A549 (cell line): Measurements from ENCODE around the gene SPIB. TPM values are rescaled to one million over a fixed set of nuclear protein-coding genes. Genes with fewer than 3 reads are reported as not detected.

Experiments used
- ATAC-seq, 2 experiments: fragments of 200-7000 bp in 1 of 2; fragments of >200 bp in 1 of 2; cut with Nextera tagmentation in 1 of 2; cut with Tn5 transposase in 1 of 2; 3 replicates each; pipeline versions ENCODE4 v1.8.0 to v1.9.1; 2018 to 2020; ENCODE audit warnings: mild to moderate bottlenecking in 1 of 2, moderate library complexity in 1 of 2
- CTCF ChIA-PET: fragments of 300-600 bp; sonication (Branson Sonifier 250); formaldehyde crosslinking; extraction: SDS; loops from one replicate; lab custom pipeline; 2021; ENCODE audit warnings: antibody characterized with exemption, inconsistent platforms; lab: Yijun Ruan, JAX
- POLR2A ChIA-PET: fragments of 350-600 bp; formaldehyde crosslinking; extraction: SDS; loops from one replicate; lab custom pipeline; 2021; ENCODE audit warnings: antibody characterized with exemption, inconsistent platforms; lab: Yijun Ruan, JAX
- DNase-seq, 2 experiments: peaks; one replicate each; pipeline versions ENCODE4 v3.0.0 to v3.0.0-alpha.2; 2011 to 2016; ENCODE audit warnings: low read depth in 1 of 2, low spot score in 1 of 2
- FAIRE-seq: peaks from 2 replicates; lab custom pipeline; 2011; peaks lifted over from hg19 to GRCh38; lab: Jason Lieb, UNC
- H3K27ac ChIP-seq, 2 experiments: fragments of >200 bp; sonication (Bioruptor Twin); formaldehyde crosslinking; 3 replicates each; pipeline ENCODE4 v1.5.1; 2016 to 2017
- H3K4me1 ChIP-seq: fragments of >200 bp; sonication (Bioruptor Twin); formaldehyde crosslinking; 3 replicates; pipeline ENCODE4 v1.6.1; 2016
- H3K4me2 ChIP-seq: fragments of >200 bp; sonication (Bioruptor Twin); formaldehyde crosslinking; 3 replicates; pipeline ENCODE4 v1.6.1; 2016
- H3K4me3 ChIP-seq: fragments of >200 bp; sonication (Bioruptor Twin); formaldehyde crosslinking; 3 replicates; pipeline ENCODE4 v1.5.1; 2016
- H3K9me3 ChIP-seq: fragments of >200 bp; sonication (Bioruptor Twin); formaldehyde crosslinking; 3 replicates; pipeline ENCODE4 v1.6.1; 2016
- CBX8 ChIP-seq: fragments of 200-600 bp; sonication (generic); IDR thresholded peaks from 2 replicates; pipeline ENCODE4 v1.6.1; 2016
- CEBPB ChIP-seq, 2 experiments: fragments of >200 bp in 1 of 2; sonication (Bioruptor Twin) in 1 of 2; formaldehyde crosslinking in 1 of 2; IDR thresholded peaks; 2 replicates each; pipeline ENCODE4 v1.6.1; 2012 to 2016
- CHD2 ChIP-seq: fragments of 150-350 bp; IDR thresholded peaks from 2 replicates; pipeline ENCODE4 v1.6.1; 2014; ENCODE audit warnings: low read length; ENCODE audit not compliant: partially characterized antibody
- EHF ChIP-seq: fragments of 250-450 bp; sonication (Bioruptor Pico); IDR thresholded peaks from 2 replicates; pipeline ENCODE4 v1.5.0; 2020; ENCODE audit warnings: mild to moderate bottlenecking
- EHMT2 ChIP-seq: fragments of 200-600 bp; sonication (generic); IDR thresholded peaks from 2 replicates; pipeline ENCODE4 v1.6.1; 2016; ENCODE audit warnings: antibody characterized with exemption, low read depth, mild to moderate bottlenecking, moderate library complexity
- EP300 ChIP-seq, 2 experiments: fragments of >200 bp; sonication (Bioruptor Twin); formaldehyde crosslinking; IDR thresholded peaks; 2 replicates in 1 of 2; 3 replicates in 1 of 2; pipeline ENCODE4 v1.6.1; 2016 to 2017
- HEYL ChIP-seq: fragments of 250-450 bp; sonication (Bioruptor Pico); IDR thresholded peaks from 2 replicates; pipeline ENCODE4 v1.8.0; 2021; ENCODE audit warnings: mild to moderate bottlenecking, moderate library complexity
- JUN ChIP-seq, 2 experiments: fragments of >200 bp; sonication (Bioruptor Twin); formaldehyde crosslinking; IDR thresholded peaks; 2 replicates in 1 of 2; 3 replicates in 1 of 2; pipeline ENCODE4 v1.6.1; 2016 to 2017
- JUNB ChIP-seq: fragments of >200 bp; sonication (Bioruptor Twin); formaldehyde crosslinking; IDR thresholded peaks from 2 replicates; pipeline ENCODE4 v1.6.1; 2016
- KDM5A ChIP-seq: fragments of 200-600 bp; sonication (generic); IDR thresholded peaks from 2 replicates; pipeline ENCODE4 v1.6.1; 2016; ENCODE audit warnings: antibody characterized with exemption, mild to moderate bottlenecking
- MAZ ChIP-seq: fragments of 150-350 bp; IDR thresholded peaks from 2 replicates; pipeline ENCODE4 v1.6.1; 2014; ENCODE audit warnings: antibody characterized with exemption, low read depth, low read length, borderline replicate concordance
- MYC ChIP-seq: IDR thresholded peaks from 2 replicates; pipeline ENCODE4 v1.6.1; 2012; ENCODE audit warnings: mild to moderate bottlenecking, inconsistent platforms, low read length, improper control_type of control experiment, borderline replicate concordance
- NFE2L2 ChIP-seq: fragments of 150-350 bp; conservative IDR thresholded peaks from 2 replicates; pipeline ENCODE4 v1.6.1; 2014; ENCODE audit warnings: low read length
- PHF8 ChIP-seq: fragments of 200-600 bp; sonication (generic); IDR thresholded peaks from 2 replicates; pipeline ENCODE4 v1.6.1; 2016; ENCODE audit warnings: low read depth, mild to moderate bottlenecking, antibody characterized with exemption, moderate library complexity, borderline replicate concordance
- POLR2A ChIP-seq: IDR thresholded peaks from 2 replicates; pipeline ENCODE4 v1.6.1; 2012; ENCODE audit warnings: mild to moderate bottlenecking, low read length
- POLR2AphosphoS2 ChIP-seq: conservative IDR thresholded peaks from 2 replicates; pipeline ENCODE4 v1.6.1; 2012; ENCODE audit warnings: low read length, improper control_type of control experiment, inconsistent platforms
- RARB ChIP-seq: fragments of 250-450 bp; sonication (Bioruptor Pico); IDR thresholded peaks from 2 replicates; pipeline ENCODE4 v1.8.0; 2021; ENCODE audit warnings: mild to moderate bottlenecking, moderate library complexity
- RCOR1 ChIP-seq: fragments of 150-350 bp; IDR thresholded peaks from 2 replicates; pipeline ENCODE4 v1.6.1; 2014; ENCODE audit warnings: antibody characterized with exemption, low read length, low read depth
- RFX5 ChIP-seq: fragments of 450-650 bp; IDR thresholded peaks from 2 replicates; pipeline ENCODE4 v1.7.1; 2014; ENCODE audit warnings: antibody characterized with exemption, mild to moderate bottlenecking, moderate library complexity
- ZNF302 ChIP-seq: fragments of 250-450 bp; sonication (Bioruptor Pico); IDR thresholded peaks from 2 replicates; pipeline ENCODE4 v1.9.0; 2021; ENCODE audit warnings: inconsistent platforms, mild to moderate bottlenecking, moderate library complexity
- WGBS: methylation state at CpG from one replicate; pipeline ENCODE4 v1.1.6; 2017; ENCODE audit errors: missing lambda C conversion rate; 5-methylcytosine and 5-hydroxymethylcytosine counted together
- polyA plus RNA-seq, 4 experiments: library from polyadenylated mRNA; depleted of rRNA in 3 of 4; stranded (reverse); fragments of >200 nt; fragmentation: RNase III in 1 of 4; extraction: RNeasy Plus Mini Kit Qiagen cat#74134 plus additional on column Dnase treatment in 1 of 4; gene quantifications; 2 replicates in 3 of 4; 3 replicates in 1 of 4; pipeline ENCODE4 v1.2.3, GENCODE V29; 2011 to 2017
- TF ChIP-seq, protein P1 (sequence below): fragments of 250-450 bp; sonication (Bioruptor Pico); IDR thresholded peaks from 2 replicates; pipeline ENCODE4 v1.5.0; 2020; ENCODE audit warnings: low read depth, mild to moderate bottlenecking, moderate library complexity
- TF ChIP-seq, protein P2 (sequence below): IDR thresholded peaks from 2 replicates; pipeline ENCODE4 v1.6.1; 2012
- TF ChIP-seq, protein P3 (sequence below): fragments of 150-350 bp; IDR thresholded peaks from 2 replicates; pipeline ENCODE4 v1.6.1; 2014; ENCODE audit warnings: low read depth, mild to moderate bottlenecking, low read length
- TF ChIP-seq, protein P4 (sequence below): fragments of 450-650 bp; IDR thresholded peaks from 2 replicates; pipeline ENCODE4 v1.6.1; 2014; ENCODE audit warnings: antibody characterized with exemption

SPIB gene
- polyA plus RNA-seq, 2 of the 4 experiments (the other 2 are of a cell fraction) = 0.03 TPM; not detected in 1

DNA sequence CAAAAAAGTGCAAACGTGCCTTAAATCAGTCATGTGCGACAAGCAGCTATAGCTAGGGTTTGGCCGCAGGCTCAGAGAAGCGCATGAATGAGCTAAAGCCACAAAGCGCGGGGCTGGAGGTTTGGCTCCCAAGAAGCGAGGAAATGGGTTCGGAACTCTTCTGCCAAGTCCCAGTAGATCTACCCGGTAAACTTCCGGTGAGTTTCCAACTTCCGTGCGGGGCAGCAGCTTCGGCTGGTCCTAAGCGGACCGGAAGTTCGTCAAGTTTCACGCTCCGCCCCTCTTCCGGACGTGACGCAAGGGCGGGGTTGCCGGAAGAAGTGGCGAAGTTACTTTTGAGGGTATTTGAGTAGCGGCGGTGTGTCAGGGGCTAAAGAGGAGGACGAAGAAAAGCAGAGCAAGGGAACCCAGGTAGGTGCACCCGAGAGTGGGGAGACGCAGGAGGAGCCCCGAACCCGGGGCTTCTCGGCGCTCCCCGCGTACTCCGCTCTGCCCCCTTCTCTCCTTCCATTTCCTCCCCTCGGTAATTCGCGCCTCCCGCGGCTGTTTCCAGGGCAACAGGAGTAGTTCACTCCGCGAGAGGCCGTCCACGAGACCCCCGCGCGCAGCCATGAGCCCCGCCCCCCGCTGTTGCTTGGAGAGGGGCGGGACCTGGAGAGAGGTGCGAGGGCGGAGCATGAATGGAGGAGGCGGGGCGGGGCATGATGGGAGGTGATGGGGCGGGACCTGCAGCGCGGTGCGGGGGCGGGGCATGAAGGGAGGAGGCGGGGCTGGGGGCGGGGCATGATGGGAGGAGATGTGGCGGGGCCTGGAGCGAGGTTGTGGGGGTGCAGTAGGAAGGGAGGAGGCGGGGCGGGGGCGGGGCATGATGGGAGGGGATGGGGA, 42.3 kb upstream of the SPIB start, which contains the start of gene NR1H2 (continued):
- TF ChIP-seq MYC (peak; percentile 74), ZNF302 (no peak), POLR2A (peak; percentile 20; the same call in 1 of the 2 replicates)

DNA sequence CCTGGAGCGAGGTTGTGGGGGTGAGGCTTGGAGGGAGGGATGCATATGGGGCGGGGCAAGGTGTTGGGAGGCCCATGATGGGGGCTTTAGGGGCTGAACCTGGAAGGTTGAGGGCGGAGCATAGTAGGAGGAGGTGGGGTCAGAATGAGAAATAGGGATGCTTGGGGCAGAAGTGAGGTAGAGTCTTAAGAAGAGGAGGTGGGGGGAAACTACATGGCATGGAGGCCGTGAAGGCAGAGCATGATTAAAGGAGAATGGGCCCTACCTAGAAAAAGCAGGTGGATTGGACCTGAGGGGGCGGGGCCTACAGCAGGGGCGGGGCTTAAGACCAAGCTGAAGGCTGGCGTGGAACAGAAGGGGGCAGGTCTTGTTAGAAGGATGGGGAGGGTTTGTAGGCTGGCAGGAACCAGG, 41.7 kb upstream of the SPIB start:
- TF ChIP-seq CEBPB (IDR thresholded peaks at IDR 0.05) (no peak), EP300 (IDR thresholded peaks at IDR 0.05) (no peak), JUNB (no peak)
- DNase-seq (peak; percentile 55 to 75), FAIRE-seq (no peak), ATAC-seq (peak; percentile 39 to 69)
- ChIA-PET POLR2A (no interaction called here), CTCF (interaction anchor here (2.6 to 4.3 kb wide), 2 partner anchors 8 to 20 kb away, joined by 12 to 20 read pairs; no protein-coding TSS in a partner anchor)
- peak overlapping the region; percentile 73 for H3K4me2 ChIP-seq
- peak overlapping the region; percentile 79 for H3K4me3 ChIP-seq
- H3K27ac ChIP-seq = peak overlapping the region in 1 of 2 experiments; percentile 97; a peak in 3 of 6 replicates
- H3K9me3 ChIP-seq = no peaks in the 10 kb centered on the region
- H3K4me1 ChIP-seq = peaks cover 9% of the 10 kb centered on the region; the same call in 1 of the 3 replicates
- 37% methylated on average over 5 of the region's 7 CpGs for WGBS

DNA sequence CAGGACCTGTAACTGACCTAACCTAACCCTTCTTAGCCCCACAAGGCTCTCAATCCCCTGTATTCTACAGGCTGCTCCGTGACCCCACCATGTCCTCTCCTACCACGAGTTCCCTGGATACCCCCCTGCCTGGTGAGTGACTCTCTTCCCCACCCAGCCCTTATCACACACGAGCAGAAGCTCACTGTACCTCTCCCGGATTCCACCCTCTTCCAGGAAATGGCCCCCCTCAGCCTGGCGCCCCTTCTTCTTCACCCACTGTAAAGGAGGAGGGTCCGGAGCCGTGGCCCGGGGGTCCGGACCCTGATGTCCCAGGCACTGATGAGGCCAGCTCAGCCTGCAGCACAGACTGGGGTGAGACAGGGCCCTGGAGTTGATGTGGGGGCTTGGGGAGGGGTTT, 41.2 kb upstream of the SPIB start:
- Histone ChIP-seq H3K9me3 (no peaks in the 10 kb centered on the region), H3K4me3 (no peak overlapping the region), H3K4me2 (peak overlapping the region; percentile 73; the same call in 2 of the 3 replicates), H3K27ac (peak overlapping the region in 1 of 2 experiments; percentile 97; a peak in 2 of 6 replicates), H3K4me1 (peaks cover 9% of the 10 kb centered on the region; the same call in 1 of the 3 replicates)
- TF ChIP-seq HEYL (CRISPR knock-in tag) (no peak), RARB (CRISPR knock-in tag) (no peak), RCOR1 (no peak), POLR2AphosphoS2 (no peak), JUN (IDR thresholded peaks at IDR 0.05) (no peak)
- TF ChIP-seq, protein P1, sequence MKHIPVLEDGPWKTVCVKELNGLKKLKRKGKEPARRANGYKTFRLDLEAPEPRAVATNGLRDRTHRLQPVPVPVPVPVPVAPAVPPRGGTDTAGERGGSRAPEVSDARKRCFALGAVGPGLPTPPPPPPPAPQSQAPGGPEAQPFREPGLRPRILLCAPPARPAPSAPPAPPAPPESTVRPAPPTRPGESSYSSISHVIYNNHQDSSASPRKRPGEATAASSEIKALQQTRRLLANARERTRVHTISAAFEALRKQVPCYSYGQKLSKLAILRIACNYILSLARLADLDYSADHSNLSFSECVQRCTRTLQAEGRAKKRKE = no peak
- POLR2A ChIA-PET = no interaction called here
- FAIRE-seq = no peak
- CTCF ChIA-PET = interaction anchor here (4.3 kb wide), 1 partner anchor 9 kb away, joined by 20 read pairs; no protein-coding TSS in a partner anchor
- DNase-seq = no peak
- WGBS = 90% methylated on average over 9 of the region's 9 CpGs
- no peak for ATAC-seq

DNA sequence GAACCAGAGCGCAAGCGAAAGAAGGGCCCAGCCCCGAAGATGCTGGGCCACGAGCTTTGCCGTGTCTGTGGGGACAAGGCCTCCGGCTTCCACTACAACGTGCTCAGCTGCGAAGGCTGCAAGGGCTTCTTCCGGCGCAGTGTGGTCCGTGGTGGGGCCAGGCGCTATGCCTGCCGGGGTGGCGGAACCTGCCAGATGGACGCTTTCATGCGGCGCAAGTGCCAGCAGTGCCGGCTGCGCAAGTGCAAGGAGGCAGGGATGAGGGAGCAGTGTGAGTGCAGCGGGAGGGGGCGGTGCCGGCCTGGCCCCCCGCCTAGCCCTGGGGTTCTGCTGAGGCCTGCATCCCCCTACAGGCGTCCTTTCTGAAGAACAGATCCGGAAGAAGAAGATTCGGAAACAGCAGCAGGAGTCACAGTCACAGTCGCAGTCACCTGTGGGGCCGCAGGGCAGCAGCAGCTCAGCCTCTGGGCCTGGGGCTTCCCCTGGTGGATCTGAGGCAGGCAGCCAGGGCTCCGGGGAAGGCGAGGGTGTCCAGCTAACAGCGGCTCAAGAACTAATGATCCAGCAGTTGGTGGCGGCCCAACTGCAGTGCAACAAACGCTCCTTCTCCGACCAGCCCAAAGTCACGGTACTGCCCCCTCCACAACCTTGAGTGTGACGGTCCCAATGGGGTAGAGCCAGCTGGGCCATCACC, 40.4 kb upstream of the SPIB start:
- Histone ChIP-seq H3K27ac (no peak overlapping the region), H3K9me3 (no peaks in the 10 kb centered on the region), H3K4me1 (peaks cover 10% of the 10 kb centered on the region; the same call in 2 of the 3 replicates), H3K4me3 (no peak overlapping the region), H3K4me2 (no peak overlapping the region)
- ChIA-PET POLR2A (no interaction called here), CTCF (interaction anchor here (1.2 to 4.3 kb wide), 2 partner anchors 9 to 21 kb away, joined by 5 to 20 read pairs; no protein-coding TSS in a partner anchor)
- FAIRE-seq = no peak
- no peak for DNase-seq
- no peak for ATAC-seq
- WGBS = 95% methylated on average over 36 of the region's 36 CpGs
- TF ChIP-seq CHD2 (no peak), POLR2AphosphoS2 (no peak), JUN (IDR thresholded peaks at IDR 0.05) (no peak), RFX5 (no peak), PHF8 (no peak), EHF (CRISPR knock-in tag) (no peak), POLR2A (no peak), EP300 (IDR thresholded peaks at IDR 0.05) (no peak), CBX8 (no peak), NFE2L2 (no peak), KDM5A (no peak), RARB (CRISPR knock-in tag) (no peak), EHMT2 (no peak), MAZ (no peak)
- TF ChIP-seq, protein P1 = no peak
- TF ChIP-seq, protein P2, sequence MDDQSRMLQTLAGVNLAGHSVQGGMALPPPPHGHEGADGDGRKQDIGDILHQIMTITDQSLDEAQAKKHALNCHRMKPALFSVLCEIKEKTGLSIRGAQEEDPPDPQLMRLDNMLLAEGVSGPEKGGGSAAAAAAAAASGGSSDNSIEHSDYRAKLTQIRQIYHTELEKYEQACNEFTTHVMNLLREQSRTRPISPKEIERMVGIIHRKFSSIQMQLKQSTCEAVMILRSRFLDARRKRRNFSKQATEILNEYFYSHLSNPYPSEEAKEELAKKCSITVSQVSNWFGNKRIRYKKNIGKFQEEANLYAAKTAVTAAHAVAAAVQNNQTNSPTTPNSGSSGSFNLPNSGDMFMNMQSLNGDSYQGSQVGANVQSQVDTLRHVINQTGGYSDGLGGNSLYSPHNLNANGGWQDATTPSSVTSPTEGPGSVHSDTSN = no peak
- TF ChIP-seq, protein P3, sequence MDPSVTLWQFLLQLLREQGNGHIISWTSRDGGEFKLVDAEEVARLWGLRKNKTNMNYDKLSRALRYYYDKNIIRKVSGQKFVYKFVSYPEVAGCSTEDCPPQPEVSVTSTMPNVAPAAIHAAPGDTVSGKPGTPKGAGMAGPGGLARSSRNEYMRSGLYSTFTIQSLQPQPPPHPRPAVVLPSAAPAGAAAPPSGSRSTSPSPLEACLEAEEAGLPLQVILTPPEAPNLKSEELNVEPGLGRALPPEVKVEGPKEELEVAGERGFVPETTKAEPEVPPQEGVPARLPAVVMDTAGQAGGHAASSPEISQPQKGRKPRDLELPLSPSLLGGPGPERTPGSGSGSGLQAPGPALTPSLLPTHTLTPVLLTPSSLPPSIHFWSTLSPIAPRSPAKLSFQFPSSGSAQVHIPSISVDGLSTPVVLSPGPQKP = no peak
- TF ChIP-seq, protein P4, sequence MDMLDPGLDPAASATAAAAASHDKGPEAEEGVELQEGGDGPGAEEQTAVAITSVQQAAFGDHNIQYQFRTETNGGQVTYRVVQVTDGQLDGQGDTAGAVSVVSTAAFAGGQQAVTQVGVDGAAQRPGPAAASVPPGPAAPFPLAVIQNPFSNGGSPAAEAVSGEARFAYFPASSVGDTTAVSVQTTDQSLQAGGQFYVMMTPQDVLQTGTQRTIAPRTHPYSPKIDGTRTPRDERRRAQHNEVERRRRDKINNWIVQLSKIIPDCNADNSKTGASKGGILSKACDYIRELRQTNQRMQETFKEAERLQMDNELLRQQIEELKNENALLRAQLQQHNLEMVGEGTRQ = no peak
